Loucy (cell line): Measurements from ENCODE around the gene C12orf60.
A peak's percentile ranks its signal among the peaks of the same experiment; 100 is the strongest.

Source experiments
- H2AFZ ChIP-seq: fragments of 200-600 bp; sonication (generic); 2 replicates; pipeline ENCODE4 v1.6.0; 2016; ENCODE audit warnings: antibody characterized with exemption, mild to moderate bottlenecking, low read length, moderate library complexity
- H3F3A ChIP-seq: fragments of 200-600 bp; 2 replicates; pipeline ENCODE4 v1.6.0; 2016; ENCODE audit warnings: antibody characterized with exemption, low read depth, mild to moderate bottlenecking
- H3K27me3 ChIP-seq: fragments of 200-600 bp; sonication (generic); 2 replicates; pipeline ENCODE4 v1.6.1; 2014; ENCODE audit warnings: low read length, mild to moderate bottlenecking; ENCODE audit not compliant: insufficient read depth, poor library complexity, severe bottlenecking
- H3K36me3 ChIP-seq: fragments of 200-600 bp; sonication (generic); 2 replicates; pipeline ENCODE4 v1.6.1; 2016; ENCODE audit warnings: low read length; ENCODE audit not compliant: insufficient read depth
- H3K4me1 ChIP-seq: fragments of 200-600 bp; sonication (generic); 2 replicates; pipeline ENCODE4 v1.5.1; 2014; ENCODE audit warnings: low read length, mild to moderate bottlenecking; ENCODE audit not compliant: insufficient read depth, poor library complexity, severe bottlenecking
- H3K4me2 ChIP-seq: fragments of 200-600 bp; sonication (generic); 2 replicates; pipeline ENCODE4 v1.6.0; 2014; ENCODE audit warnings: antibody characterized with exemption, low read length, low read depth, mild to moderate bottlenecking; ENCODE audit not compliant: poor library complexity, severe bottlenecking
- H3K4me3 ChIP-seq: fragments of 200-600 bp; sonication (generic); 2 replicates; pipeline ENCODE4 v1.5.1; 2014; ENCODE audit warnings: low read length, mild to moderate bottlenecking, mixed read lengths; ENCODE audit not compliant: poor library complexity, severe bottlenecking
- H3K79me2 ChIP-seq: fragments of 200-600 bp; sonication (generic); 2 replicates; pipeline ENCODE4 v1.6.1; 2014; ENCODE audit warnings: low read length; ENCODE audit not compliant: insufficient read depth
- H3K9ac ChIP-seq: fragments of 200-600 bp; sonication (generic); 2 replicates; pipeline ENCODE4 v1.6.0; 2014; ENCODE audit warnings: mild to moderate bottlenecking, low read depth, low read length, moderate library complexity; ENCODE audit not compliant: poor library complexity, severe bottlenecking
- H3K9me2 ChIP-seq: fragments of 200-600 bp; sonication (generic); replicated peaks from 2 replicates; pipeline ENCODE4 v1.6.1; 2016; ENCODE audit warnings: low read depth, low read length, mixed read lengths
- H3K9me3 ChIP-seq: fragments of 200-600 bp; sonication (generic); 2 replicates; pipeline ENCODE4 v1.6.1; 2014; ENCODE audit warnings: mild to moderate bottlenecking, antibody characterized with exemption, low read length, low read depth; ENCODE audit not compliant: insufficient read depth
- H4K20me1 ChIP-seq: fragments of 200-600 bp; sonication (generic); 2 replicates; pipeline ENCODE4 v1.6.0; 2014; ENCODE audit warnings: antibody characterized with exemption, low read length, mild to moderate bottlenecking; ENCODE audit not compliant: insufficient read depth, poor library complexity, severe bottlenecking
- EZH2phosphoT487 ChIP-seq: fragments of 200-600 bp; IDR thresholded peaks from 2 replicates; pipeline ENCODE4 v1.6.1; 2018; ENCODE audit warnings: antibody characterized with exemption, mild to moderate bottlenecking, moderate library complexity, borderline replicate concordance
- TF ChIP-seq, protein P1 (sequence below): fragments of 200-600 bp; sonication (generic); conservative IDR thresholded peaks from 2 replicates; pipeline ENCODE4 v1.5.1; 2014; ENCODE audit warnings: mild to moderate bottlenecking, antibody characterized with exemption, low read length

C12orf60 gene

DNA sequence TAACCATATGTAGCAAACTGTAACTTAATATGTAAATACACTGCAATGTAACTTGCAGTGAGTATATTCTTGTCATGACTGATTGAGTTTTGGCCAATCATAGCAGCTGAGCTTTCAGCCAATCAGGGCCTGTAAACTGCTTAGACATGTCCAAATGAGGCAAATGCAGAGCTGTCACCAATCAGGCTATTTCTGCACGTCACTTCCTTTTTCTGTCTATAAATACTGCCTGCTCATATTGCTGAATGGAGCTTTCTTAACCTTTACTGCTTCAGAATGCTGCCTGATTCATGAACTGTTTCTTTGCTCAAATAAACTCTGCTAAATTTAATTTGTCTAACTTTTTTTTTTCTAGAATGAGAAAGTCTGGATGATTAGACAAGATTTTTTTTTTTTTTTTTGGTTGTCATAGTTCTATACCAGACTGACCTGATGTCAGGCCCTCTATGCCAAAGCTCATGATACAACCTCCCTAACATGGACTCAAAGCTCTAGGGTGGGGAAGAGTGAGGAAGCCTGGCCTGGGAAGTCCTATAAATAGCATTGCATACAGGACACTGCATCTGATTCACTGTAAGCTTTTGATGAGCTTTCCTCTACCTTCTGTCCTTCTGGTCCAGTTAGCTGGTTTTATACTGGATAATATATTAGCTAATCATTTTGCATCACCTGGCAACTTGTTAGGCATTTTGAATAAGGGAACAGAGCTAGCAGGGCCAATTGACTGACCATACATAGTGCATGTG, 70.1 kb downstream of the C12orf60 start:
- H3K27me3 ChIP-seq = no peaks in the 10 kb centered on the region
- H3K4me2 ChIP-seq = peak overlapping the region; percentile 15
- no peak overlapping the region for H3K9ac ChIP-seq
- H3K9me2 ChIP-seq = no peaks in the 10 kb centered on the region
- no peaks in the 10 kb centered on the region for H3K36me3 ChIP-seq
- peak overlapping the region; percentile 16; the same call in 1 of the 2 replicates for H2AFZ ChIP-seq
- no peaks in the 10 kb centered on the region for H3K79me2 ChIP-seq
- TF ChIP-seq EZH2phosphoT487 = no peak
- TF ChIP-seq, protein P1, sequence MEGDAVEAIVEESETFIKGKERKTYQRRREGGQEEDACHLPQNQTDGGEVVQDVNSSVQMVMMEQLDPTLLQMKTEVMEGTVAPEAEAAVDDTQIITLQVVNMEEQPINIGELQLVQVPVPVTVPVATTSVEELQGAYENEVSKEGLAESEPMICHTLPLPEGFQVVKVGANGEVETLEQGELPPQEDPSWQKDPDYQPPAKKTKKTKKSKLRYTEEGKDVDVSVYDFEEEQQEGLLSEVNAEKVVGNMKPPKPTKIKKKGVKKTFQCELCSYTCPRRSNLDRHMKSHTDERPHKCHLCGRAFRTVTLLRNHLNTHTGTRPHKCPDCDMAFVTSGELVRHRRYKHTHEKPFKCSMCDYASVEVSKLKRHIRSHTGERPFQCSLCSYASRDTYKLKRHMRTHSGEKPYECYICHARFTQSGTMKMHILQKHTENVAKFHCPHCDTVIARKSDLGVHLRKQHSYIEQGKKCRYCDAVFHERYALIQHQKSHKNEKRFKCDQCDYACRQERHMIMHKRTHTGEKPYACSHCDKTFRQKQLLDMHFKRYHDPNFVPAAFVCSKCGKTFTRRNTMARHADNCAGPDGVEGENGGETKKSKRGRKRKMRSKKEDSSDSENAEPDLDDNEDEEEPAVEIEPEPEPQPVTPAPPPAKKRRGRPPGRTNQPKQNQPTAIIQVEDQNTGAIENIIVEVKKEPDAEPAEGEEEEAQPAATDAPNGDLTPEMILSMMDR = no peak
- H3K4me3 ChIP-seq = no peak overlapping the region
- H3K9me3 ChIP-seq = no peaks in the 10 kb centered on the region
- H3F3A ChIP-seq = no peaks in the 10 kb centered on the region
- H3K4me1 ChIP-seq = peaks cover 23% of the 10 kb centered on the region
- no peaks in the 10 kb centered on the region for H4K20me1 ChIP-seq
